ENCODE data around the gene SLC13A1. TPM values are rescaled to one million over a fixed set of nuclear protein-coding genes. Genes with fewer than 3 reads are reported as not detected.

SLC13A1 gene
- total and polyA plus RNA-seq, 9 donors: 0.10 to 0.24 TPM; not detected in 7

GRCh38 chr7:123193235-123193634 lies 6.5 kb downstream of the SLC13A1 start:
- Histone ChIP-seq H3K4me1 (ENCODE audit: insufficient read depth) (no peaks in the 10 kb centered on the region), H3K4me3 (no peak overlapping the region), H3K9me3 (no peaks in the 10 kb centered on the region), H3K27ac (no peak overlapping the region), H3K27me3 (no peaks in the 10 kb centered on the region), H3K36me3 (no peaks in the 10 kb centered on the region)
- intact Hi-C loops (cut with DNase I): no loop called here
- no peak for DNase-seq
- 87 to 90% (median 90%) methylated on average over 2 of the region's 2 CpGs for WGBS, 3 donors
- TF ChIP-seq POLR2A (IDR thresholded peaks at IDR 0.05): no peak
- TF ChIP-seq CTCF (IDR thresholded peaks at IDR 0.05): no peak
- TF ChIP-seq EP300 (IDR thresholded peaks at IDR 0.05): no peak

GRCh38 chr7:123191132-123191531 lies 8.6 kb downstream of the SLC13A1 start:
- Histone ChIP-seq H3K4me1 (ENCODE audit: insufficient read depth) (no peaks in the 10 kb centered on the region), H3K27ac (no peak overlapping the region), H3K9me3 (no peaks in the 10 kb centered on the region), H3K36me3 (no peaks in the 10 kb centered on the region), H3K27me3 (no peaks in the 10 kb centered on the region), H3K4me3 (no peak overlapping the region)
- 90 to 93% (median 91%) methylated on average over 1 of the region's 1 CpG for WGBS, 3 donors
- intact Hi-C loops (cut with DNase I): no loop called here
- no peak for DNase-seq
- TF ChIP-seq EP300 (IDR thresholded peaks at IDR 0.05): no peak
- TF ChIP-seq CTCF (IDR thresholded peaks at IDR 0.05): no peak
- no peak for TF ChIP-seq POLR2A (IDR thresholded peaks at IDR 0.05)

- Histone ChIP-seq H3K9me3 (no peaks in the 10 kb centered on the region), H3K4me1 (ENCODE audit: insufficient read depth) (no peaks in the 10 kb centered on the region), H3K27me3 (no peaks in the 10 kb centered on the region), H3K36me3 (no peaks in the 10 kb centered on the region), H3K4me3 (no peak overlapping the region), H3K27ac (no peak overlapping the region)
- intact Hi-C loops (cut with DNase I): no loop called here
- TF ChIP-seq CTCF (IDR thresholded peaks at IDR 0.05): no peak
- TF ChIP-seq POLR2A (IDR thresholded peaks at IDR 0.05): no peak
- TF ChIP-seq EP300 (IDR thresholded peaks at IDR 0.05): no peak
- DNase-seq: no peak
- WGBS, 3 donors: 76 to 85% (median 84%) methylated on average over 2 of the region's 2 CpGs
Observed at GRCh38 chr7:123190109-123190831, 9.5 kb downstream of the SLC13A1 start.

GRCh38 chr7:123185756-123186155 lies 14.0 kb downstream of the SLC13A1 start:
- Histone ChIP-seq H3K27me3 (no peaks in the 10 kb centered on the region), H3K27ac (no peak overlapping the region), H3K4me3 (no peak overlapping the region), H3K36me3 (no peaks in the 10 kb centered on the region), H3K9me3 (no peaks in the 10 kb centered on the region), H3K4me1 (ENCODE audit: insufficient read depth) (no peaks in the 10 kb centered on the region)
- 53 to 78% (median 73%) methylated on average over 3 of the region's 3 CpGs for WGBS, 3 donors
- DNase-seq: no peak
- no peak for TF ChIP-seq CTCF (IDR thresholded peaks at IDR 0.05)
- no peak for TF ChIP-seq EP300 (IDR thresholded peaks at IDR 0.05)
- TF ChIP-seq POLR2A (IDR thresholded peaks at IDR 0.05): no peak
- intact Hi-C loops (cut with DNase I): no loop called here
